Activated gamma-delta T cell treated with anti-CD3 and anti-CD28 coated beads, Interleukin-2, amount 50 U/mL, for 16 hours (primary cell): ENCODE data around the gene SYT10.
"Not testable (repeated sequence)": the region's sequence is repeated elsewhere in the genome, so short reads cannot be mapped to it uniquely, and the experiment has no call there.

Source experiments
- DNase-seq: peaks from one replicate; pipeline ENCODE4 v3.0.0-alpha.2; 2020; ENCODE audit warnings: low read depth

SYT10 gene, protein sequence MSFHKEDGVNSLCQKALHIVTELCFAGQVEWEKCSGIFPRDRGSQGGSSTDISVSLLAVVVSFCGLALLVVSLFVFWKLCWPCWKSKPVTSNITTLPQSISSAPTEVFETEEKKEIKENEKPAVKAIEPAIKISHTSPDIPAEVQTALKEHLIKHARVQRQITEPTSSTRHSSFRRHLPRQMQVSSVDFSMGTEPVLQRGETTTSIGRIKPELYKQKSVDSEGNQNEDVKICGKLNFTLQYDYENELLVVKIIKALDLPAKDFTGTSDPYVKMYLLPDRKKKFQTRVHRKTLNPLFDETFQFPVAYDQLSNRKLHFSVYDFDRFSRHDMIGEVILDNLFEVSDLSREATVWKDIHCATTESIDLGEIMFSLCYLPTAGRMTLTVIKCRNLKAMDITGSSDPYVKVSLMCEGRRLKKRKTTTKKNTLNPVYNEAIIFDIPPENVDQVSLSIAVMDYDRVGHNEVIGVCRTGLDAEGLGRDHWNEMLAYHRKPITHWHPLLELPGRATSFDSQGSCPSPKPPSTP

DNA sequence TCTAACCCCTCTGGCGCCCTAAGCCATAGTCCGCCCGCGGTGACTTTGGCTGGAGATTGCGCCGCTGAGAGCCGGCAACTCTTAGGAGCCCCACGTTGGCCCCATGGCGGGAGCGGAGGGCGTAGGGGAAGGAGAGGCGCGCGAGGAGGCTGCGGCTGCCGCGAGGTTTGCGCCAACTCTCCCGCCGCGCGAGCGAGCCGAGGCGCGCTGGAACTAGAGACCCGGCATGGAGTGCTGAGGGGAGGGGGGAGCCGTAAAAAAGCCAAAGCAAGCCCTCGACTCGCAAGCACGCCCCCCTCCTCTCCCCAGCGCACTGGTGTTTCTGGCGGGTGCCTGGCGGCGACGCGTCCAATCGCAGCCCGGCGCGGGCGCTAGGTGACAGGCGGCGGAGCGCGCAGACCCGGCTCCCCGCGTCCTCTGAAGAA lies at the start of gene SYT10:
TSS of gene SYT10 (minus strand) at position 233 of the 425 bp plus-strand sequence. CDS start 297 bp downstream, outside the sequence.
- DNase-seq = no peak

DNA sequence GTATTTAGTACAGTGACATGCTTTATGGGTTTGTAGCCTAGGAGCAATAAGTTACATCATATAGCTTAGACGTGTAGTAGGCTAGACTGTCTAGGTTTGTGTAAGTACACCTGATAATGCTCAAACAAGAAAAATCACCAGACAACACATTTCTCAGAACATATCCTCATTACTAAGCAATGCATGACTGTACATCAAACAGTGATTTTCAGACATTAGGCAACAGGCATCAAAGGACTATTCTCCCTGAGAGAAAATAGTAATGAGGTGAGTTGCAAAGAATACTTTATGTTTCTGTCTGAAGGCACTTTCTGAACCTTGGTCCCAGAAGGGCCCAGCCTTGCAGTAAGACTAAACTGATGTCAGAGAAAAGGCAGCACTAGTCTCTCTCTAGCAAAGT lies 48.4 kb upstream of the SYT10 start:
- DNase-seq = no peak

DNA sequence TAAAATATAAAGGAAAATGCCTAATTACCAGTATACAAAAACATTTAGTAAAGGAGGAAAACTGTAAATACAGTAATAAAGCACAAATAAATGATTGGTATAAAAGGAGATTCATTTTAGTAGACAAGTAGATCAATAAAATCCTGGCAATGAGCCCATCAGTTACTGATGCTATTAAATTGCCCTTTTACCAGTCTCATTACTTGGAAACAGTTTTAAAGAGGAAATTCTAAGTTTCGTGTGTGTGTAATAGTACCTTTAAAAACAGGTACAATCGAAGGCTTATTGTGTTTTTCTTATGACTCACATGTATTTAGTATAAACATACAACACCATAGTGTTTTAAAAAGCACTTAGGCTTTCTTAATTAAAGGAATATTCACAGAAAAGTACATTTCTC lies 46.4 kb upstream of the SYT10 start:
- DNase-seq = no peak

DNA sequence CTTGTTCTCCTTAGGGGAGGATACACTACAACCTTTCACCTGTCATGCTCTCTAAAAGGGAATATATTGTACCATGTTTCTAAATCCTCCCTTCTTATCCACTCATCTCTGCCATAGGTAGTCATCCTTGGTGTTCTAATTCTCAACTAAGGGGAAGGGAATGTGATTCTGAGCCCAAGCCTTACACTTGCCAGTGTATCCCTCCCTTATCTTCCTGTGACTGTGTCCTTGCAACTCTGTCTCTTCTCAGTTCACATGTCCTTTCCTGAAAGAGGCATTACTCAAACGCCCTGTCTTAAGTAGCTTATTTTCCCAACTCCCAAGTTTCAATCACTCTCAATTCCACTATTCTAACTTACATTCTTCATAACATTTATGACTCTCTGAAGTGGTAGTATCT lies 44.5 kb upstream of the SYT10 start:
- DNase-seq = no peak

DNA sequence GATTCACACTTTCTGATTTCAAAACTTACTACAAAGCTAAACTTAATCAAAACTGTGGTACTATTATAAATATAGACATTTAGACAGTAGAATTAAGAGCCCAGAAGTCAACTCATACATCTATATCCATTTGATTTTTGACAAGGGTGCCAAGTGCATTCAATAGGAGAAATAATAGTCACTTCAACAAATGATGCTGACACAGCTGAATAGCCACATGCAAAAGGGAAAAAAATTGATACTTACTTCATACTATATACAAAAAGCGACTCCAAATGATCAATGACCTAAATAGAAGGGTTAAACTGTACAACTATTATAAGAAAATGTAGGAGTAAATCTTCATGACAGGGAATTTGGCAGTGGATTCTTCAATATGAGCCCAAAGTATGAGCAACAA lies 40.7 kb upstream of the SYT10 start:
- DNase-seq = no peak

DNA sequence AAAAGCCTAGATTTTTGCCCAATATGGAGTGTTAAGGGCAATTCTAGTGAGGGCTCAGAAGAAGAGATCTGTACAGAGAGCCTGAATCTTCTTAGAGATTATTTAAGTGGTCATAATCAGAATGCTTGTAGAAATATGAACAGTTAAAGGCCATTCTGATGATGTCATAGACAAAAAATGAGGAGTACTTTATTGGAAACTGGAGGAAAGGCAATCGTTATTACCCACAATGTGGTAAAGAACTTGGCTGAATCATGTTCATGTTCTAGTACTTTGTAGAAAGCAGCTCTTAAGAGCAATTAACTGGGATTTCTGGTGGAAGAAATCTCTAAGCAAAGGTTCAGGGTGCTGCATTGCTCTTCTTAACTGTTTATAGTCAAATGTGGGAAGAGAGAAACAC lies 36.4 kb upstream of the SYT10 start:
- DNase-seq = no peak

DNA sequence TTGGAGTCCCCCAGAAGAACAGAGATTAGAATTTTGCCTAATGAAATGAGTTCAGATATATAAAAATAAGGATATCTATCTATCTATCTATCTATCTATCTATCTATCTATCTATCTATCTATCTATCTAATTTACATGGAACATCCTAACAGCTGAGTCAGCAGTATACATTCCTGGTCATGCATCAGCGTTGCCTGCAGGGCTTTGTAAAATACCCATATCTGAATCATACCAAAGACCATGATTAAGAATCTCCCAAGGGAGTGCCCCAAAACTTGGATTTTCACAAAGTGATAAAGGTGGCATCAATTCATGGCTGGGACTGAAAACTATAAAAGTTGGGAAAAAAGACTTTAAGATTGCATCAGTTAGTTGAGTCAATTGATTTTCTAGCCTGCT lies 32.7 kb upstream of the SYT10 start:
- DNase-seq = no peak

DNA sequence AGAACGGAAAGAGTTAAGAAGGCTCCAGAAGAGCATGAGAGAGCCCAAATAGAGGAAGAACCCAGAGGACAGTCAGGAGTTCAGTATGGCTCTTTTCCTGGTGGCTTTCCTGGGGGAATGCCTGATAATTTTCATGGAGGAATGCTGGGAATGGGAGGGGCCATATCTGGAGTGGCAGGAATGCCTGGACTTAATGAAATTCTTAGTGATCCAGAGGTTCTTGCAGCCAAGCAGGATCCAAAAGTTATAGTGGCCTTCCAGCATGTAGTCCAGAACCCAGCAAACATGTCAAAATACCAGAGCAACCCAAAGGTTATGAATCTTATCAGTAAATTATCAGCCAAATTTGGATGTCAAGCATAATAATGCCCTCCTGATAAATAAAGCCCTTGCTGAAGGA lies 15.5 kb upstream of the SYT10 start:
- DNase-seq = no peak

DNA sequence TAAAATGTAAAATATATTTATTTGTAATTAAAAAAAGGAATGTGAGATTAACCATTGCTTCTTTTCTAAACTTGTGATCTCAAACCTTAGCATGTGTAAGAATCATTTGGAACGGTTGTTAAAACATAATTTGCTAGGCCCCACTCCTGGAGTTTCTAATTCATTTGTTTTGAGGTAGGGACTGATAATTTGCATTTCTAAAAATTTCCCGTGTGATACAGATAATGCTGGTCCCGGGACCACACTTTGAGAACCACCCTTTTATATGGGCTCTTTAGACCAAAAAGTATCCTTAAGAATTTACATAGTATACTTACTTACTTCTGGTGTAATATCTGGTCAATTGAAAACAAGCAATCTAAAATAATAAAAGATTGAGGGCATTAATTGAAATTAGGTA lies 10.9 kb upstream of the SYT10 start:
- DNase-seq = no peak

DNA sequence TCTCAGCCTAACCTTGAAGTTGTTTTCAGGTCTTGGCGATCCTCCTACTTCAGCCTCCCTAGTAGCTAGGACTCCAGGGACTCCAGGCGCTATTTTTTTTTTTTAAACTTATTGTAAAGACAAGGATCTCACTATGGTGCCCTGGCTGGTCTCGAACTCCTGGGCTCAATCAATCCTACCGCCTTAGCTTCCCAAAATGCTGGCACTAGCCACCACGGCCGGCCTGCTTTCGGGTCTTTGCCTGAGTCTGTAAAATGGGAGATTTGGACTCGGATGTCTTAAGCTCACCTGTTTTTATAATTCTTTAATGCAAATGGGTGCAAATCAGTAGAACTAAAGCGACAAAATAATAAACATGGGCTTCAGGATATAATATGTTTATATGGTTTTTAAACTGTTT lies 858 bp upstream of the SYT10 start:
- DNase-seq = no peak

DNA sequence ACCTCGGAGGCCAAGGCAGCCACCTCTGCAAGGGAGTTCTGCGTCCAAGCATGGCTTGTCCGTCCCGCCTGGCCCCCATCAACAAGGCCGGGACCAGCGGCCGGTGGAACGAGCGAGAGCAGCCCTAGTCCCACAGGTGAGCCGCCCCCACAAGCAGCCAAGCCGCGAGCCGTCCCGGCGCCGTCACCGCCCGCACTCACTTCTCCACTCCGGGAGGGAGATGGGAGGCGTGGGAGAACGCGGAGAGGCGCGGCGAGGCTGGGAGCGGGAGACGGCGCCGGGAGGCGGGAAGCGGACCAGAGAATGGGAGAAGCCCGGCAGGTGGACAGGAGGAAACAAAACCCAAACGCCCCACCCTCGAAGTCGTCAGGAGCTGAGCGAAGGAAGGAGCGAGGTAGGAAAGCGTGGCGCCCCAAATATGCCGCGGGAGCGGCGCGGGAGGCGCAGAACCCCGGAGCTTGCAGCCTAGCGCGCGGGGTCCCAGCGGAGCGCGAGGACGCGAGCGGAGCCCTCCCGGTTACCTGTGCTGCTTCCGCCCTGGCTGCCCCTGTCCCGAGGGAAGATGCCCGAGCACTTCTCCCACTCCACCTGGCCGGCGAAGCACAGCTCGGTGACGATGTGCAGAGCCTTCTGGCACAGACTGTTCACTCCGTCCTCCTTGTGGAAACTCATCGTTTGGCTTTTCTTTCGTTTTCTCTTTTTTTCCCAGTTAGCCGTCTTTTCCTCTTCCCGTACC lies 600 bp downstream of the SYT10 start:
- DNase-seq = no peak

DNA sequence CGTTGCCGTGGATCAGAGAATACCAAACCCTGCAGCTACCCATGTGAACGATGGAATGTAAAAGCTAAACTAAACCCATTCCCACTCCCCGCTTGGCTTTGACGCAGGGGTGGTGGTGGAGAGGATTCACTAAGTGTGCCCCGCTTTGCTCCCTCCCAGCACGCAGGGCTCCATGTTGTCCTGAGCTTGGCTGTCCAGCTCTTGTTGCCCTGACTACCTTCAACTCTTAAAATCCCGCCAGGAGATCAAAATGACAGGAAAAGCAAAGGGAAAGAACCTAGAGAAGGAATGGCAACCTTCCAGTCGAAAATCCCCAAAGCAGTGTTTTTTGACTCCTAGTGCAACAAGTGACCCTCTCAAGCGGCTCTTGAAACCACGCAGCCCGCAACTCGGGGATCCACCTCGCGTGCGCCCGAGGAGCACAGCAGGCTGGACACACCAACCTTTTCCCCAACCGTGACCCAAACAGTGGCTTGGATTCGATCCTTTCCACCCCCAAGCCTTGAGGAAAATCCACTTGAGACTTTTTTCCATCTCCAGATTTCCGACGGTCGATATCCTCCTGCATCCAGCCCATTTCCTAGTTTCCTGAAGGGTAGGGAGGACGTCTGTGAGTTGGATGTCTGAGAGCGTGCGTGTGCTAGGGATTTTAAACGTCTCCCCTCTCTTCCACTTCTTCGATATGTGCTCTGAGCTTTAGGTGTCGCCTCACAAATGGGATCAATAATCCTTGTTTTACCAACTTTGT lies 1.4 kb downstream of the SYT10 start:
- DNase-seq = no peak

DNA sequence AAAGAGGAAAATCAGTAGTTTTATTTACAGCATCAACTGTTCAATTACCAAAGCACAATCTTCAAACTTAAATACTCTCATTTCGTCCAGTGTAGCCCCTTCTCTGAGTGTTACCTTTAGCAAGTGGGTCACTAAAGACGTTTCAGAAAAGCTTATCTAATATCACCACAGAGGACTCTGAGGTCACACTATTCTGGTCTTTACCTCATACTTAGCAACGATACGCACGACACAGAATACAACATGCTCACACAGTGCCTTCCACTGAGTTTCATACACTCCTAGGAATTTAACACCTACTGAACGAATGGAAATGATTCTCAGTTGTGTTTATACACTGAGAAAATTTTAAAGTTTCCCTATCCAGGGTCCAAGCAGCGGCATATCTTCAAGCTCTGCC lies 2.0 kb downstream of the SYT10 start:
- DNase-seq = no peak

DNA sequence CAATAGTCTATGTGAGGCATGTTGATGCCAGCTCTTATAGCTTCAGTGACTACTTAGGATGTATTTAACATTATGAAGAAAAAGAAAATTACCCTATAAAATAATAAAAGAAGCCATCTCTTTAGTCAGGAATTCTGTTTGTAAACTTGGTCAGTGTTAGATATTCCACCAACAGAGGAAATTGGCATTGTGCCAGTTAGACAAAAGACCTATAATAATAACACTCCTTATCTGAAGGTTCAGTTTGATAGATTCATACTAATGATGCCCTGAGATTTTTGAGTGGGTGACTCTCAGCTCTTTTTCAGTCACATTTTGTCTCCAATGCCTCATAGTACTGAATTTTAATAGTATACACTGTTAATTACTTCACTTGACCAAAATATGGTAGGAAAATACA lies 6.6 kb downstream of the SYT10 start:
- no peak for DNase-seq

DNA sequence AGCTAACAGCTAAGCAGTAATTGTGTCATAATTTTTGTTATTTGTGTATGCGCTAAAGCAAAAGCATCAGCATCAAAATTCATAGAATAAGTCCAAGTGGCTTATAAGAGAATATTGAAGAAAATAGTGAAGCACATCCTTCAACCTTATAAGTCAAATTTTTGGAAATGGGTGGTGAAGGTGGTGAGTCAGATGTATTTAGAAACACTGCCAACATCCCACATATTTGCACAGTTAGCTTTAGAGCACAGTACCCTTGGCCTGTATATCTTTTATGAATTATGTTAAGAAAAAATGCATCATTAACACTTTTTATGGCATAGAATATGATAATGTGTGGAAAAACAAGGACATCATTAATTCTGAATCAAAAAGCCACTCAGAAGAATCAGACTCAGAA lies 8.0 kb downstream of the SYT10 start:
- DNase-seq = no peak

DNA sequence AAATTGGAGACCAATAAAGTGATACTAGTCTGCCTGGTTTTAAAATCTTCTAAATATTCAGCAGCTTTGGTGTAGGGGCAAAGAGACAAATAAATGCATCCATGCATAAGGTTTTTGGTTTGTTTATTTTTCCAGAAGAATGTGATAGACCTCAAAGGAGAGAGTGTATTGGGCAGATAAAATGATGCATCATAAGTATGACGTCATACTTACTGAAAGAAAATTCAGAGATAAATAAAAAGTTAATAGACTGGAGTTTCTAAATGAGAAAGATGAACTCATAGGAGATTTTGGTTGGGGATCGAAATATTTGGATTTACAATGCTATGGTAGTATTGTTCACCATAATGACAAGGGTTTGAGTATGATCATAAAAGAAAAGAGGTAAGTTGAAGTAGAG lies 10.2 kb downstream of the SYT10 start:
- no peak for DNase-seq

DNA sequence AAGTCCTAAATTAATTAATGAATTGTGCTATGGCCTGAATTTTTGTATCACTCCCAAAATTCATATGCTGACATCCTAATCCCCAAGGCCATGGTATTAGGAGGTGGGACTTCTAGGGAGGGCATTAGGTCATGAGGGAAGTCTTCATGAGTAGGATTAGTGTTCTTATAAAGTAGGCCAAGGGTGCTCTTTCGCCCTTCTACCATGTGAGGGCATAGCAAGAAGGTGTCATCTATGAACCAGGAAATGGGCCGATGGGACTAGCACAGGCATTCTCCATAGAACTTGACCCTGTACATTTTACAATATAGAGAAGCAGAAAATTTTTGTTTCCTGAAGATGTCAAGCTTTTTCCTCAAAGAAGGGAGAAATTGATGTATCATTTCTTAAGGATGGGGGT lies 12.5 kb downstream of the SYT10 start:
- DNase-seq = no peak

DNA sequence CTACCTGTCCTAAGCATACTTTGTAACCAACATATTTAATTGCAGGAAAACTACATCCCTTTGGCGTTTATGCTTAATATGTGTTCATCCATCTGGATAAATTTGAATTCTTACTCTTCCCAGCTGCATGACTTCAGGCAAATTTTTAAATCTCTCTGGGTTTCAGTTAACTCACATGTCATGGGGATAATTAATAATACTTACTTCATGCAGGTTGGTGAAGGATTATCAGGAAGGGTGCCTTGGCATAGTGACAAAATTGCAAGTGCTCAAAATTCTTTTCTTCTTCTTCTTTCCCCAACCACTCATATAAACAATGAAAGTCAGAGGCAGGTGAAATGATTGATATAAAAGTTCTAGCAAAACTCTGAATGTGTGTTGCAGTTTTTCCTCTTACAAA lies 15.9 kb downstream of the SYT10 start:
- DNase-seq = no peak

DNA sequence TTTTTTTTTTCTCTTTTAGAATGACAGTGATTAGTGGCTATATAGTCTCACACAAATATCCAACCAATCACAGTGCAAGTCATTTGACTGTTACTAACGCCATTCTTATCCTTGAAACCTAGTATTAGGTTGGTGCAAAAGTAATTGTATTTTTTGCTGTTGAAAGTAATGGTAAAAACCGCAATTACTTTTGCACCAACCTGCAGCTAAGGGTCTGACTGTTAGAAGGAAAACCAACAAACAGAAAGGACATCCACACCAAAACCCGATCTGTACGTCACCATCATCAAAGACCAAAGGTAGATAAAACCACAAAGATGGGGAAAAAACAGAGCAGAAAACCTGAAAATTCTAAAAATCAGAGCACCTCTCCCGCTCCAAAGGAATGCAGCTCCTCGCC lies 27.2 kb downstream of the SYT10 start:
- not testable (repeated sequence) for DNase-seq

DNA sequence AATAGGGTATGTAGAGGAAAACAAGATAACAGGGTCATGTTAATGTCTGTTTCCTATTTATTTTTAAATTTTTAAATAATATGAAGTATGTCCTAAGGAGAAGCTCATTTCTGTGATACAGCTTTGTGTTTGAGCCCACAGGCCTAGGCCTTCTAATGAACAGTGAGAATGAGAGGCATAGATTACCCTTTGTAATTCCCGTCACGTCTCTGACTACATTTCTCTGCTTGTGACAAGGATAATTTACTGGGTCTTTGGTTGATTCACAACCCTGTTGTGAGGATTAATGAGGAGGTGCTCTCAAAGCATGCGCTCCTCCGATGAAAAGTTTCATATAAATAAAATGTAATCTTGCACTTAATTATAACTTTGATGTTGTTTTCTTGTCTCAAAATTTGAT lies 56.1 kb downstream of the SYT10 start:
- no peak for DNase-seq

DNA sequence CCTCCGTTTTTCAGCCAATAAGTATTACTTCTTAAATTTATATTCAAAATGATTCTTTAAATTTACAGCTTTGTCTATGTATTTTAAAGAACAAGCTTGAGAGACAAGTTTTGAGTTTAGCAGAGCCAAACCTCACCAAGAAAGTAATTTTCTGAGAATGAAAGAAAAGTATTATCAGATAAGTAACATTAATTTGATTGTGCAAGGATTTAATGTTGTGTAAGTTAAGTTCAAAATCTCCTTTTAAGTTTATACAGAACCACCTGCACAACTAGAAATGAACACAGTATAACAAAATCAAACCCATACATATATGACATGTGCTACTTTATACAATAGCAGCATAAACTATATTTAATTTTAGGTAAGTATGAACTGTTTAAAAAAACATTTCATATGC lies 63.5 kb downstream of the SYT10 start:
- no peak for DNase-seq

DNA sequence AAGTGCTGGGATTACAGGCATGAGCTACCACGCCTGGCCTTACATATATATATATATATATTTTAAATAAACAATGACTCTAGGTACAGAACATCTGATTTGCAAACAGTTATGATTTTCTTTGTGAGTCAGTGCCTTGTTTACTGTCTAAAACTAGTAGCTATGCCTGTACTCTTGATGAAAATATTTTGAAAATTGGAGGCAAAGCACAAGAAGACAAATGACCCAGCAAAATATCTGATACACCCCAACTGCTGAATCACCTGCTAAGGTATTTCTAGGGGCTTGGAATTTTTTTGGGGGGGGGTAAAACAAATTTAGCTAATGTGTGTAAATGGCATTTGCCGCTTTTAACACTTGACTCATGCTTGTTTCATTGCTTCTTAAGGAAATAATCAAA lies 69.3 kb downstream of the SYT10 start:
- no peak for DNase-seq

DNA sequence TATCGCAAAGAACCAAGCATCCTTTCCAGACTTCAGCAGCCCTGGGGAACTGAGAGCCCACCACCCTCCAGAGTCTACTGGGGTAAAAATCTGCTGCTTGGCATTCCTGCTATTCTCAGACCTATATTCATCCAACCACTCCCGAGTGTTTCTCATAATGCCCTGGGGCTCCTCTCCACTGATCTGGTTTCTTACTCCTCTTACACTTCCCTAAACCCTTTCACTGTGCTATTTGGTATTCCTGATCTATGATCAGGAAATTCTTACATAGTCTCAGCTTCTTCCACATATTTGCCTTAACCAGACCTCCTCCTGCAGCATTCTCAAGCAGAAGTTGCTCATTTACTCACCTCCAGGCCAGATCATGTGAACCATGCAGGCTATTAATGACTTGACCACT lies 82.4 kb downstream of the SYT10 start:
- no peak for DNase-seq
